Activated B cell treated with CpG ODN at 0.5 μM for 24 hours (primary cell): Measurements from ENCODE around the gene TRPV6. TPM values are rescaled to one million over a fixed set of nuclear protein-coding genes. Genes with fewer than 3 reads are reported as not detected.

Experiments
- ATAC-seq: fragments of 200-7000 bp; cut with Tn5 transposase; one replicate; pipeline ENCODE4 v1.10.0; 2021; ENCODE audit warnings: low read depth, mild to moderate bottlenecking, moderate library complexity
- CTCF ChIA-PET: fragments of 350-600 bp; sonication (Branson Sonifier 250); formaldehyde crosslinking; loops from one replicate; lab custom pipeline; 2021; ENCODE audit warnings: antibody characterized with exemption; lab: Charles Lee
- POLR2A ChIA-PET: fragments of 350-600 bp; sonication (Branson Sonifier 250); formaldehyde crosslinking; loops from one replicate; lab custom pipeline; 2021; ENCODE audit warnings: antibody characterized with exemption; lab: Charles Lee
- DNase-seq: peaks from one replicate; pipeline ENCODE4 v3.0.0; 2022
- H3K27ac Mint-ChIP-seq: one replicate; pipeline ENCODE4 v1.8.0; 2020; ENCODE audit warnings: mixed read lengths
- H3K27me3 Mint-ChIP-seq: one replicate; pipeline ENCODE4 v1.8.0; 2021; ENCODE audit warnings: mixed read lengths
- H3K36me3 Mint-ChIP-seq: one replicate; pipeline ENCODE4 v1.8.0; 2021; ENCODE audit warnings: low read depth, mixed read lengths
- H3K4me1 Mint-ChIP-seq: one replicate; pipeline ENCODE4 v1.8.0; 2021; ENCODE audit warnings: mixed read lengths
- H3K4me3 Mint-ChIP-seq: one replicate; pipeline ENCODE4 v1.8.0; 2020; ENCODE audit warnings: mild to moderate bottlenecking, mixed read lengths
- H3K9me3 Mint-ChIP-seq: one replicate; pipeline ENCODE4 v1.8.0; 2020; ENCODE audit warnings: mixed read lengths
- CTCF ChIP-seq: fragments of 200-600 bp; IDR thresholded peaks from one replicate; pipeline ENCODE4 v1.8.0; 2022; ENCODE audit warnings: antibody characterized with exemption, mild to moderate bottlenecking
- intact Hi-C: fragments of 100-400 bp; cut with micrococcal nuclease; formaldehyde crosslinking; loops from one replicate; pipeline ENCODE4 v1.15.1; 2024
- total RNA-seq: library from RNA; stranded (reverse); gene quantifications from 2 replicates; pipeline ENCODE4 v1.2.3, GENCODE V29; 2022

Gene TRPV6
- total RNA-seq, 1 donor from 2014 or later: not detected

- Mint-ChIP-seq H3K27me3 (no peaks in the 10 kb centered on the region), H3K9me3 (no peaks in the 10 kb centered on the region), H3K4me1 (no peaks in the 10 kb centered on the region), H3K27ac (no peak overlapping the region), H3K36me3 (peaks cover 46% of the 10 kb centered on the region), H3K4me3 (no peak overlapping the region)
- ATAC-seq (no peak), DNase-seq (no peak)
- intact Hi-C loops: no loop called here
- CTCF ChIA-PET: interaction anchor here (1.1 to 3.2 kb wide), 3 partner anchors 9 to 232 kb away, joined by 5 to 28 read pairs (median 7); partner anchors contain the start of gene EPHB6
- TF ChIP-seq CTCF: no peak
- POLR2A ChIA-PET: no interaction called here
These were observed 21.5 kb downstream of the TRPV6 start for GRCh38 chr7:142863891-142864685.

DNA sequence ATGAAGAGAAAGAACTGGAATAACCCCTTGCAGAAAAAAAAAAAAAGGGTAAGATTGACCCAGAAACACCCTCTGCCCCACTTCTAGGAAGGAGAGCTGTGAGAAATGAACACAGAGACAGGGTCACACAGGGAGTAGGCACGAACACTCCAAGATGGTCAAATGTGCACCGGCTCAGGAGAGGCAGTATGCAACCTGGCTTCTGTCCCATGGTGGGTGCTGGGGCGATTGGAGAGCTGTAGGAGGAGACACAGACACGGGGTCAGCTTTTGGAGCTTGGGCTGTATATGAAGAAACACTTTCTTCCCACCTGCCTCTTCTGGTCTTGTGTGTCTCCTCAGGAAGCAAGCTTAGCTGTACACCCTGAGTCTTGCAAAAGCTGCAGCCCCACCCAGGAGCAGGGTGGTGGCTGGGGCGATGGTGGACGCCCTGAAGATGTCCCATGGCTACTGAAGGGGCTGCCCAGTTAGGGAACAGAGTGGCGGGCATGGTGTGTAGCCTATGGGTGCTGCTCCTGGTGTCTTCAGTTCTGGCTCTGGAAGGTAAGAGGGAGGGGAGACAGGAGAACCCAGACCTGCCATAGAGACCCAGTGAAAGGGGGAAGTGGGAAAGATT is 22.7 kb downstream of the TRPV6 start:
- H3K4me1 Mint-ChIP-seq: no peaks in the 10 kb centered on the region
- intact Hi-C loops: no loop called here
- H3K4me3 Mint-ChIP-seq: no peak overlapping the region
- H3K36me3 Mint-ChIP-seq: peaks cover 38% of the 10 kb centered on the region
- no peaks in the 10 kb centered on the region for H3K9me3 Mint-ChIP-seq
- DNase-seq: no peak
- TF ChIP-seq CTCF: no peak
- CTCF ChIA-PET: interaction anchor here (0.6 to 1.5 kb wide), 2 partner anchors 9 to 347 kb away, joined by 5 to 6 read pairs; no protein-coding TSS in a partner anchor
- H3K27ac Mint-ChIP-seq: no peak overlapping the region
- no peak for ATAC-seq
- H3K27me3 Mint-ChIP-seq: no peaks in the 10 kb centered on the region
- POLR2A ChIA-PET: no interaction called here

DNA sequence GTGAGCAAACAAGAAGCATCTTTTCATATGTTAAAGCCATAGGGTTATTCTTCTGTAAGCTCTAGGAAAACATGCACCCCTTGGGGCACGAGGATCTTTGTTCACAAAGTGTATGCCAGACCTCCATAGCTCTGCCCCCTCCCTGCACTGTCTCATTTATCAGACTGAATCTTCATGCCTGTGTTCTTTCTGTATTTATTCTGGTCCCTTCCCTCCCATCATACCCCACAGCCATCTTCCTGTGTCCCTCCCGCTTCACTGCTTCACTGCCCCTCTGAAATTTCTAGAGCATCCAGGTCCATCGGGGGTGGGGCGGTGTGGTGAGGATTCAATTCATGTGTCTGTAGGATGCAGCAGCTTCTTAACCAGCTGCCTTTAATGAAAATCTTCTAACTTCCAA is 23.2 kb downstream of the TRPV6 start:
- Mint-ChIP-seq H3K36me3 (peaks cover 36% of the 10 kb centered on the region), H3K4me3 (no peak overlapping the region), H3K9me3 (no peaks in the 10 kb centered on the region), H3K4me1 (no peaks in the 10 kb centered on the region), H3K27ac (no peak overlapping the region), H3K27me3 (no peaks in the 10 kb centered on the region)
- ATAC-seq (no peak), DNase-seq (no peak)
- ChIA-PET CTCF (interaction anchor here (0.6 to 1.5 kb wide), 2 partner anchors 8 to 346 kb away, joined by 5 to 6 read pairs; no protein-coding TSS in a partner anchor), POLR2A (no interaction called here)
- no peak for TF ChIP-seq CTCF
- intact Hi-C loops: no loop called here

- Mint-ChIP-seq H3K4me1 (peaks cover 13% of the 10 kb centered on the region), H3K27me3 (no peaks in the 10 kb centered on the region), H3K4me3 (no peak overlapping the region), H3K27ac (no peak overlapping the region), H3K9me3 (no peaks in the 10 kb centered on the region), H3K36me3 (peaks cover 34% of the 10 kb centered on the region)
- DNase-seq (no peak), ATAC-seq (no peak)
- intact Hi-C loops: no loop called here
- no peak for TF ChIP-seq CTCF
- POLR2A ChIA-PET: no interaction called here
- CTCF ChIA-PET: no interaction called here
These were observed 24.6 kb downstream of the TRPV6 start for GRCh38 chr7:142860968-142861367.

GRCh38 chr7:142859829-142860228 is 25.7 kb downstream of the TRPV6 start:
- Mint-ChIP-seq H3K27me3 (no peaks in the 10 kb centered on the region), H3K4me3 (no peak overlapping the region), H3K27ac (no peak overlapping the region), H3K9me3 (no peaks in the 10 kb centered on the region), H3K36me3 (peaks cover 34% of the 10 kb centered on the region), H3K4me1 (peaks cover 21% of the 10 kb centered on the region)
- DNase-seq (no peak), ATAC-seq (no peak)
- no peak for TF ChIP-seq CTCF
- POLR2A ChIA-PET: no interaction called here
- intact Hi-C loops: loop anchor here (10.0 kb wide), 1 partner anchor 425 kb away; the partner anchor contains the start of genes CASP2 and TMEM139
- CTCF ChIA-PET: no interaction called here
